Testis (tissue), 3 donors: Measurements from ENCODE around the gene SSNA1. TPM values are rescaled to one million over a fixed set of nuclear protein-coding genes. Genes with fewer than 3 reads are reported as not detected.

ENCODE experiments used
- DNase-seq: peaks from one replicate; pipeline ENCODE4 v3.0.0-alpha.2; 2019
- H3K27ac ChIP-seq, 2 donors: fragments of 200-600 bp; sonication (generic); one replicate each; pipeline ENCODE4 v1.5.1; 2019
- H3K27me3 ChIP-seq: fragments of 200-600 bp; sonication (generic); one replicate; pipeline ENCODE4 v1.5.1; 2019
- H3K36me3 ChIP-seq: fragments of 200-600 bp; sonication (generic); one replicate; pipeline ENCODE4 v1.5.1; 2017; ENCODE audit warnings: low read depth; ENCODE audit errors: missing control alignments
- H3K4me1 ChIP-seq: fragments of 200-600 bp; sonication (generic); one replicate; pipeline ENCODE4 v1.5.1; 2019
- H3K4me3 ChIP-seq, 2 donors: fragments of 200-600 bp; sonication (generic); one replicate each; pipeline ENCODE4 v1.5.1; 2017 to 2019
- H3K9me3 ChIP-seq: fragments of 200-600 bp; sonication (generic); one replicate; pipeline ENCODE4 v1.5.1; 2017
- POLR2A ChIP-seq: fragments of 450-650 bp; IDR thresholded peaks from one replicate; pipeline ENCODE4 v1.6.1; 2017; ENCODE audit warnings: antibody characterized with exemption, mild to moderate bottlenecking, moderate library complexity
- WGBS, 2 donors: methylation state at CpG; one replicate each; pipeline ENCODE4 v1.1.5; 2018; 5-methylcytosine and 5-hydroxymethylcytosine counted together
- intact Hi-C: fragments of 100-400 bp; cut with DNase I; formaldehyde crosslinking; loops from one replicate; pipeline ENCODE4 v1.15.1; 2023; ENCODE audit warnings: low total_unique reads
- polyA plus RNA-seq: library from polyadenylated mRNA; stranded (reverse); fragments of 350-450 nt; fragmentation: Illumina TruSeq; extraction: RNeasy Lipid Tissue Mini Kit (QIAGEN cat#74804); gene quantifications from one replicate; pipeline ENCODE4 v1.2.3, GENCODE V29; 2014; ENCODE audit warnings: low read depth, low replicate concordance; ENCODE audit not compliant: insufficient read depth
- total RNA-seq, 2 donors: library from RNA; depleted of rRNA; stranded (reverse); fragments of >200 nt; gene quantifications; one replicate each; pipeline ENCODE4 v1.2.3, GENCODE V29; 2016
- TF ChIP-seq, protein P1 (sequence below), 3 experiments: fragments of 450-650 bp in 2 of 3; fragments of 200-600 bp in 1 of 3; sonication (generic) in 1 of 3; IDR thresholded peaks; one replicate each; pipeline ENCODE4 v1.5.1; 2016 to 2019; ENCODE audit warnings: antibody characterized with exemption in 3 of 3, mild to moderate bottlenecking in 2 of 3, moderate library complexity in 1 of 3

The SSNA1 gene
- total and polyA plus RNA-seq, 3 donors from 2014 or later, result 134 to 211 (median 137) TPM

- Histone ChIP-seq H3K36me3 (no peaks in the 10 kb centered on the region), H3K4me3 (no peak overlapping the region), H3K27ac (no peak overlapping the region), H3K4me1 (peaks cover 10% of the 10 kb centered on the region), H3K27me3 (no peaks in the 10 kb centered on the region), H3K9me3 (no peaks in the 10 kb centered on the region)
- DNase-seq, result no peak
- intact Hi-C loops, result loop anchor here (10.0 kb wide), 1 partner anchor 114 kb away; the partner anchor contains the start of gene DPP7
- 50 to 61% methylated on average over 10 to 26 of the region's 27 CpGs for WGBS, 2 donors
- TF ChIP-seq POLR2A, result no peak
- TF ChIP-seq, protein P1, sequence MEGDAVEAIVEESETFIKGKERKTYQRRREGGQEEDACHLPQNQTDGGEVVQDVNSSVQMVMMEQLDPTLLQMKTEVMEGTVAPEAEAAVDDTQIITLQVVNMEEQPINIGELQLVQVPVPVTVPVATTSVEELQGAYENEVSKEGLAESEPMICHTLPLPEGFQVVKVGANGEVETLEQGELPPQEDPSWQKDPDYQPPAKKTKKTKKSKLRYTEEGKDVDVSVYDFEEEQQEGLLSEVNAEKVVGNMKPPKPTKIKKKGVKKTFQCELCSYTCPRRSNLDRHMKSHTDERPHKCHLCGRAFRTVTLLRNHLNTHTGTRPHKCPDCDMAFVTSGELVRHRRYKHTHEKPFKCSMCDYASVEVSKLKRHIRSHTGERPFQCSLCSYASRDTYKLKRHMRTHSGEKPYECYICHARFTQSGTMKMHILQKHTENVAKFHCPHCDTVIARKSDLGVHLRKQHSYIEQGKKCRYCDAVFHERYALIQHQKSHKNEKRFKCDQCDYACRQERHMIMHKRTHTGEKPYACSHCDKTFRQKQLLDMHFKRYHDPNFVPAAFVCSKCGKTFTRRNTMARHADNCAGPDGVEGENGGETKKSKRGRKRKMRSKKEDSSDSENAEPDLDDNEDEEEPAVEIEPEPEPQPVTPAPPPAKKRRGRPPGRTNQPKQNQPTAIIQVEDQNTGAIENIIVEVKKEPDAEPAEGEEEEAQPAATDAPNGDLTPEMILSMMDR (IDR thresholded peaks at IDR 0.05), result no peak
Observed at GRCh38 chr9:137228968-137229896, 40.8 kb downstream of the SSNA1 start.

DNA sequence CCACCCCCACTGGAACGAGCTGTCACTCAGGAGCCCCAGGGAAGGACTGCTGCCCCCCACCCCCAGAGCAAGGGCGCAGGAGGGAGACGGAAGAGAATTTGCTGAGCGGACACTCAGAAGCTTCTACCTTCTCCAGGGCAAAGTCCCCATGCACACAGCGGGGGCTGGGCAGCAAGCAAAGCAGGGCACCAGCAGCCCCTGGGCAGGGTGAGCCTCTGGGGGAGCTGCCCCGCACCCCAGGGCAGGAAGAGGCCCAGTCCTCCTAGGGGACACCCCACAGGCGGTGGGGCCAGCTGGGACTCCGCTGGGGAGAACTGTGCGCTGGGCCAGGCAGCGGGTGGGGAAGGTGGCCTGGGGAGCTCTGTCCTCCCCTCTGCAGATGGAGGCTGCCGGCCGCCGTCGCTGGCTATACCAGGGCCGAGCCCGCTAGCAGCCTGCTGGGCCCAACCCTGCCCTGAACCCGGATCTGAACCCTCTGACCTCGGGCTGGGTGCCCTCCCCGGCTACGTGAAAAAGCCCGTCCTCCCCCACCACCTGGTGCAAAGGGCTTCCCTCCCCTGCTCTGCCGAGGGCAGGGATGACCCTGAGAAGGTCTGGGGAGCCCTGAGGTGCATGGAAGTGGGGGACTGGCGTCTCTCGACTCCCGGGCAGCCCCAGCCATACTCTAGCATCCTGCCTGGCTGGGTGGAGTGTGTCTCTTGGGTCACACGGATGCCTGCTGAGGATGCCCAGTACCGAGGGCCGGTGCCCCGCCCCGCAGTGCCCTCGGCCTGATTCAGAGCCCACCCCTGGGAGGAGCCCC is 41.6 kb downstream of the SSNA1 start:
- Histone ChIP-seq H3K36me3 (no peaks in the 10 kb centered on the region), H3K27ac (no peak overlapping the region), H3K4me3 (no peak overlapping the region), H3K9me3 (no peaks in the 10 kb centered on the region), H3K27me3 (no peaks in the 10 kb centered on the region), H3K4me1 (peaks cover 10% of the 10 kb centered on the region)
- no peak for TF ChIP-seq POLR2A
- TF ChIP-seq, protein P1 (IDR thresholded peaks at IDR 0.05), result no peak
- no peak for DNase-seq
- 20 to 56% methylated on average over 2 to 28 of the region's 31 CpGs for WGBS, 2 donors
- intact Hi-C loops, result loop anchor here (10.0 kb wide), 1 partner anchor 115 kb away; the partner anchor contains the start of gene DPP7

DNA sequence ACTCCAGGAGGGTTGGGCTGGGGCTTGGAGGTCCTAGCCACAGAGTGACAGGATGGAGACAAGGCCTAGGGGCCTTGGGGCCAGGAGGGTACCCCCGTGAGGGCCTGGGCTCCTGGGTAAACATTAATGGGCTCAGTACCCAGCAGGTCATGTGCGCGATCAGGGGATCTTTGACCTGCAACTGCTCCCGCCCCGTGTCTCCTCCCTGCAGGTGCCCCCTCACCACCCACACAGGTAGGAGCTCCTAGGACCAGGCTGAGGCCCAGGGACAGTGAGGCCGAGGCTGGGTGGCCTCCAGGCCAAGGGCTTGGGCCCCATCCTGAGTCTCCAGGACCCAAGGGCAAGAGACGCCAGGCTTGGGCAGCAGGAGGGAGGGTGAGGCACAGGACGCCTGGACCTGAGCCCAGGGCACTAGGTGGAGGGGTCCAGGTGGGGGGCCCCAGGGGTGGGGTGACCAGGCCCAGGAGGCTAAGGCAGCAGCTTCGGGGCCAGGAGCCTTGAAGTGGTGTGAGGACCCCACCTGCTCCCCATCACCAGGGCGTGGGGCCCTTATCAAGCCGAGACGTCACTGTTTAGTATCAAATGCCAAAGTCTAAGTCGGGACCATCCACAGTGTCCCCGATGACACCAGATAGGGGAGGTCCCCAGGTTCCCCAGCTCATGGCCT is 42.4 kb downstream of the SSNA1 start, which contains the start of gene SLC34A3:
Gene SLC34A3 (plus strand): TSS at position 197 of the 667 bp plus-strand sequence. CDS start 802 bp downstream, outside the sequence.
- 72 to 74% methylated on average over 4 to 14 of the region's 14 CpGs for WGBS, 2 donors
- Histone ChIP-seq H3K27me3 (no peaks in the 10 kb centered on the region), H3K9me3 (no peaks in the 10 kb centered on the region), H3K4me3 (no peak within 1 kb of the TSS), H3K4me1 (peaks cover 10% of the 10 kb centered on the region), H3K36me3 (no peaks in the 10 kb centered on the region), H3K27ac (no peak within 1 kb of the TSS)
- no peak for TF ChIP-seq POLR2A
- TF ChIP-seq, protein P1 (IDR thresholded peaks at IDR 0.05), result no peak
- DNase-seq, result no peak
- intact Hi-C loops, result no loop called here

GRCh38 chr9:137231372-137232039 is 43.0 kb downstream of the SSNA1 start:
- no peaks in the 10 kb centered on the region for H3K9me3 ChIP-seq
- peaks cover 16% of the 10 kb centered on the region for H3K4me1 ChIP-seq
- 87 to 93% methylated on average over 18 to 23 of the region's 23 CpGs for WGBS, 2 donors
- intact Hi-C loops, result no loop called here
- TF ChIP-seq POLR2A, result no peak
- TF ChIP-seq, protein P1 (IDR thresholded peaks at IDR 0.05), result no peak
- H3K27me3 ChIP-seq, result no peaks in the 10 kb centered on the region
- no peaks in the 10 kb centered on the region for H3K36me3 ChIP-seq
- no peak overlapping the region for H3K4me3 ChIP-seq
- no peak for DNase-seq
- H3K27ac ChIP-seq, result no peak overlapping the region
